WTC11 (cell line): ENCODE measurements around the gene APOA4.

Source experiments
- CTCF ChIP-seq: fragments of 200-600 bp; IDR thresholded peaks from 2 replicates; pipeline ENCODE4 v1.8.0; 2022; ENCODE audit warnings: antibody characterized with exemption
- PREB ChIP-seq: sonication (generic); formaldehyde crosslinking; IDR thresholded peaks from 2 replicates; pipeline ENCODE4 v1.8.1; 2022; ENCODE audit warnings: mild to moderate bottlenecking, missing genetic modification reagents, moderate library complexity, borderline replicate concordance
- STAT6 ChIP-seq: sonication (generic); formaldehyde crosslinking; conservative IDR thresholded peaks from 2 replicates; pipeline ENCODE4 v1.8.1; 2023; ENCODE audit warnings: mild to moderate bottlenecking, low read depth, missing genetic modification reagents, moderate library complexity
- ZNF121 ChIP-seq: sonication (generic); formaldehyde crosslinking; IDR thresholded peaks from 2 replicates; pipeline ENCODE4 v1.8.0; 2023; ENCODE audit warnings: missing genetic modification reagents

GRCh38 chr11:116866804-116867455 is 43.8 kb upstream of the APOA4 start:
- no peak for TF ChIP-seq CTCF
- no peak for TF ChIP-seq ZNF121 (CRISPR knock-in tag)
- no peak for TF ChIP-seq PREB (CRISPR knock-in tag)
- no peak for TF ChIP-seq STAT6 (CRISPR knock-in tag)
